Smooth muscle cell (in vitro differentiated cells): Measurements from ENCODE around the gene NOXO1. TPM values are rescaled to one million over a fixed set of nuclear protein-coding genes. Genes with fewer than 3 reads are reported as not detected.

ENCODE experiments used
- DNase-seq: peaks from one replicate; lab custom pipeline; 2025; ENCODE audit not compliant: unreplicated experiment; lab: John Stamatoyannopoulos, UW
- H2AFZ ChIP-seq: fragments of 200-600 bp; sonication (generic); 2 replicates; pipeline ENCODE4 v1.6.0; 2016; ENCODE audit warnings: antibody characterized with exemption, low read depth, mild to moderate bottlenecking
- H3F3A ChIP-seq: fragments of 200-600 bp; sonication (generic); 2 replicates; pipeline ENCODE4 v1.6.0; 2017; ENCODE audit warnings: antibody characterized with exemption, low read depth
- H3K27ac ChIP-seq: fragments of 200-600 bp; sonication (generic); 2 replicates; pipeline ENCODE4 v1.5.1; 2016; ENCODE audit warnings: low read depth, mild to moderate bottlenecking
- H3K27me3 ChIP-seq: fragments of 200-600 bp; sonication (generic); 2 replicates; pipeline ENCODE4 v1.6.1; 2016; ENCODE audit warnings: low read depth, mild to moderate bottlenecking
- H3K36me3 ChIP-seq: fragments of 200-600 bp; sonication (generic); 2 replicates; pipeline ENCODE4 v1.5.1; 2016; ENCODE audit warnings: low read depth
- H3K4me1 ChIP-seq: fragments of 200-600 bp; sonication (generic); 2 replicates; pipeline ENCODE4 v1.5.1; 2016; ENCODE audit warnings: low read depth
- H3K4me2 ChIP-seq: fragments of 200-600 bp; sonication (generic); 2 replicates; pipeline ENCODE4 v1.6.0; 2016; ENCODE audit warnings: mild to moderate bottlenecking
- H3K4me3 ChIP-seq: fragments of 200-600 bp; sonication (generic); 2 replicates; pipeline ENCODE4 v1.5.1; 2016; ENCODE audit warnings: mild to moderate bottlenecking
- H3K79me2 ChIP-seq: fragments of 200-600 bp; sonication (generic); 2 replicates; pipeline ENCODE4 v1.6.0; 2016; ENCODE audit warnings: low read depth, mild to moderate bottlenecking
- H3K9ac ChIP-seq: fragments of 200-600 bp; sonication (generic); 2 replicates; pipeline ENCODE4 v1.6.0; 2016; ENCODE audit warnings: low read depth
- H3K9me3 ChIP-seq: fragments of 200-600 bp; sonication (generic); replicated peaks from 2 replicates; pipeline ENCODE4 v1.5.1; 2016; ENCODE audit warnings: low read depth
- H4K20me1 ChIP-seq: fragments of 200-600 bp; sonication (generic); 2 replicates; pipeline ENCODE4 v1.6.0; 2016; ENCODE audit warnings: low read depth
- WGBS: methylation state at CpG from one replicate; pipeline ENCODE4 v1.1.7; 2016; ENCODE audit warnings: low lambda C conversion rate; 5-methylcytosine and 5-hydroxymethylcytosine counted together
- polyA plus RNA-seq: library from polyadenylated mRNA; unstranded; fragments of >200 nt; fragmentation: Nextera tagmentation; extraction: Ambion mirVana; gene quantifications from 2 replicates; pipeline ENCODE4 v1.2.1, GENCODE V29; 2016
- total RNA-seq: library from RNA; depleted of rRNA; stranded (reverse); fragments of >200 nt; gene quantifications from 2 replicates; pipeline ENCODE4 v1.2.3, GENCODE V29; 2014
- TF ChIP-seq, protein P1 (sequence below): fragments of 200-600 bp; sonication (generic); IDR thresholded peaks from 2 replicates; pipeline ENCODE4 v1.5.1; 2017; ENCODE audit warnings: borderline replicate concordance, mild to moderate bottlenecking, antibody characterized with exemption; ENCODE audit not compliant: insufficient read depth, poor library complexity, severe bottlenecking

The NOXO1 gene
- total and polyA plus RNA-seq, 2 experiments from 2014 or later = 0.13 to 0.35 TPM

DNA sequence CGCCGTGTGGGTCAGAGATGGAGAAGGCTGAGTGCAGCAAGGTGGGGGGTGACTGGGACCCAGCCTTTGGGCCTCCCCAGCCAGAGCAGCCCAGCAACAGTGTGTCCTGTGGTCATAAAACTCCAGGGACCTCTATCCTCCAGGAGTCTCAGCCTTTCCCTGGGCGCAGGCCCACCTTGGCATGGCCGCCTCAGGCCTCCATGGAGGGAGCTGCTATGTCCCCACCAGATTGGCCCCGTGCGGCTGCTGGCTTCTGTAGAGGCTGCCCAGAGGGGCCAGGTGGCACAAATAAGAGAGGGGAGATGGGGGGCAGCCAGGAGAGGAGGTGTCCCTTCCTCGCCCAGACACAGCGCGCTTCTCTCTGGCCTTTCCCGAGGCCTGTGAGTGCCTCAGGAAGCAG is 5.9 kb upstream of the NOXO1 start:
- H3K36me3 ChIP-seq = no peaks in the 10 kb centered on the region
- H3K4me1 ChIP-seq = peaks cover 18% of the 10 kb centered on the region
- peaks cover 15% of the 10 kb centered on the region for H3F3A ChIP-seq
- H3K27ac ChIP-seq = no peak overlapping the region
- peaks cover 47% of the 10 kb centered on the region for H3K27me3 ChIP-seq
- WGBS = 98% methylated on average over 10 of the region's 10 CpGs
- no peak overlapping the region for H2AFZ ChIP-seq
- no peaks in the 10 kb centered on the region for H3K79me2 ChIP-seq
- H3K9ac ChIP-seq = no peak overlapping the region
- H3K4me3 ChIP-seq = no peak overlapping the region
- H4K20me1 ChIP-seq = no peaks in the 10 kb centered on the region
- DNase-seq = no peak
- H3K9me3 ChIP-seq = no peaks in the 10 kb centered on the region
- TF ChIP-seq, protein P1, sequence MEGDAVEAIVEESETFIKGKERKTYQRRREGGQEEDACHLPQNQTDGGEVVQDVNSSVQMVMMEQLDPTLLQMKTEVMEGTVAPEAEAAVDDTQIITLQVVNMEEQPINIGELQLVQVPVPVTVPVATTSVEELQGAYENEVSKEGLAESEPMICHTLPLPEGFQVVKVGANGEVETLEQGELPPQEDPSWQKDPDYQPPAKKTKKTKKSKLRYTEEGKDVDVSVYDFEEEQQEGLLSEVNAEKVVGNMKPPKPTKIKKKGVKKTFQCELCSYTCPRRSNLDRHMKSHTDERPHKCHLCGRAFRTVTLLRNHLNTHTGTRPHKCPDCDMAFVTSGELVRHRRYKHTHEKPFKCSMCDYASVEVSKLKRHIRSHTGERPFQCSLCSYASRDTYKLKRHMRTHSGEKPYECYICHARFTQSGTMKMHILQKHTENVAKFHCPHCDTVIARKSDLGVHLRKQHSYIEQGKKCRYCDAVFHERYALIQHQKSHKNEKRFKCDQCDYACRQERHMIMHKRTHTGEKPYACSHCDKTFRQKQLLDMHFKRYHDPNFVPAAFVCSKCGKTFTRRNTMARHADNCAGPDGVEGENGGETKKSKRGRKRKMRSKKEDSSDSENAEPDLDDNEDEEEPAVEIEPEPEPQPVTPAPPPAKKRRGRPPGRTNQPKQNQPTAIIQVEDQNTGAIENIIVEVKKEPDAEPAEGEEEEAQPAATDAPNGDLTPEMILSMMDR = no peak
- no peak overlapping the region for H3K4me2 ChIP-seq

DNA sequence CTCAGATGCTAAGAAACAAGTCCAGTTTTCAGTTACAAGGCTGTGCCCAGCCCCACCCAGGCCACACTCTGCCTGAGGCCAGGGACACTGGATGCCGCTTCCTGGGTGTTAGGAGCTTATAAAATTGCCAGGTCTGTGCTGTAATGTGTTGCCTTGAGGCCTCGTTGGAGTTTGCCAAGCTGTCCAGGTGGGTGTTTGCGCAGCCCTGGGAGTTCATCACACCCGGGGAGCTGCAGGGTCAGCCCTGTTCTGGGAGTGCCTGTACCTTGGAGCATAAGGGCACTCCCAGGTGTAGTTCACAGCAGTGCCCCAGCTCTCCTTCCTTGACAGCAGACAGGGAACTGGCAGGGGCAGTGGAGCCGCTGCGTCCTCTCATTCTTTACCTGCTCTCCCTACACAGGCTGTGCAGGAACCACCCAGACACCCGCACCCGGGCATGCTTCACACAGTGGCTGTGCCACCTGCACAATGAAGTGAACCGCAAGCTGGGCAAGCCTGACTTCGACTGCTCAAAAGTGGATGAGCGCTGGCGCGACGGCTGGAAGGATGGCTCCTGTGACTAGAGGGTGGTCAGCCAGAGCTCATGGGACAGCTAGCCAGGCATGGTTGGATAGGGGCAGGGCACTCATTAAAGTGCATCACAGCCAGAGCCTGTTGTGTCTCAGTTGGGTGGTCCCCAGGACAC is 4.3 kb upstream of the NOXO1 start:
- no peak overlapping the region for H3K9ac ChIP-seq
- H2AFZ ChIP-seq = no peak overlapping the region
- H3F3A ChIP-seq = peaks cover 7% of the 10 kb centered on the region
- peak overlapping the region; percentile 89 for H3K4me3 ChIP-seq
- peaks cover 52% of the 10 kb centered on the region for H3K27me3 ChIP-seq
- no peaks in the 10 kb centered on the region for H3K9me3 ChIP-seq
- TF ChIP-seq, protein P1 = no peak
- H3K36me3 ChIP-seq = no peaks in the 10 kb centered on the region
- WGBS = 98% methylated on average over 14 of the region's 14 CpGs
- H3K4me1 ChIP-seq = peaks cover 11% of the 10 kb centered on the region
- H3K4me2 ChIP-seq = peak overlapping the region; percentile 99
- H3K79me2 ChIP-seq = no peaks in the 10 kb centered on the region
- H4K20me1 ChIP-seq = no peaks in the 10 kb centered on the region
- no peak for DNase-seq
- H3K27ac ChIP-seq = no peak overlapping the region

DNA sequence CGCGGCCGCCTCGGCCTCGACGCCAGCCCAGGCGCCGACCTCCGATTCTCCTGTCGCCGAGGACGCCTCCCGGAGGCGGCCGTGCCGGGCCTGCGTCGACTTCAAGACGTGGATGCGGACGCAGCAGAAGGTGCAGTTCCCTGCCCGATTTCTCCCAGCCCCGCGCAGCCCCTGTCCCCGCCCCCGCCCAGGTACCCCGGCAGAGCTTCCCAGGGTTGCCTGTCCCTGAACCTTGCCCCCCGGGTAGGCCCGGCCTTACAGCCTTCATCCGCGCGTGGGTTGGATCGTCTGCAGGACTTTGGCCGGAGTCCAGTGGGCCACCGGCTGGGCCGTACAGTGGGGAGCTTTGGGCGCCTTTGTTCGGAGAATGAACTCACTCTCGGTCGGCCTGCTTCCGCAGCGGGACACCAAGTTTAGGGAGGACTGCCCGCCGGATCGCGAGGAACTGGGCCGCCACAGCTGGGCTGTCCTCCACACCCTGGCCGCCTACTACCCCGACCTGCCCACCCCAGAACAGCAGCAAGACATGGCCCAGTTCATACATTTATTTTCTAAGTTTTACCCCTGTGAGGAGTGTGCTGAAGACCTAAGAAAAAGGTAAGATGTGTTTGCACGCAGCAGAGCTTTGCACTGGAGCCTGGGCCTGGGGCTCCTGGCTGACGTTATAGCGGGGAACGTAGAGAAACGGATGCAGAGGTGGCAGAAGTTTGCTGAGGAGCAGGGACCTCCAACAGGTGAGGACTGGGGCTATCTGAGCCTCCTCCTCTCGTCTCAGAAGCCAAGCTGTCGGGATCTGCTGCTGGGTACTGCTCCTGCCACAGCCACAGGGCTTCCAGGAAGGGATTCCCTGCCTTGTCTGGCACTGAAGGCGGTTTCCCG is 3.3 kb upstream of the NOXO1 start:
- peak overlapping the region; percentile 89 for H3K4me3 ChIP-seq
- TF ChIP-seq, protein P1 = no peak
- peaks cover 7% of the 10 kb centered on the region for H3F3A ChIP-seq
- H3K4me2 ChIP-seq = peak overlapping the region; percentile 99
- peak; percentile 36 for DNase-seq
- peaks cover 19% of the 10 kb centered on the region for H3K4me1 ChIP-seq
- H4K20me1 ChIP-seq = no peaks in the 10 kb centered on the region
- no peaks in the 10 kb centered on the region for H3K36me3 ChIP-seq
- H3K9ac ChIP-seq = peak overlapping the region; percentile 84
- H3K27me3 ChIP-seq = peaks cover 53% of the 10 kb centered on the region
- peak overlapping the region; percentile 13 for H3K27ac ChIP-seq
- no peaks in the 10 kb centered on the region for H3K79me2 ChIP-seq
- H3K9me3 ChIP-seq = no peaks in the 10 kb centered on the region
- WGBS = 9% methylated on average over 55 of the region's 58 CpGs
- peak overlapping the region; percentile 81 for H2AFZ ChIP-seq
